Ishikawa (cell line): Measurements from ENCODE around the gene ZSWIM3.

Experiments
- CEBPB ChIP-seq: IDR thresholded peaks from 2 replicates; pipeline ENCODE4 v1.6.1; 2012
- CREB1 ChIP-seq: IDR thresholded peaks from 2 replicates; pipeline ENCODE4 v1.6.1; 2012; ENCODE audit warnings: low read depth
- EP300 ChIP-seq: IDR thresholded peaks from 2 replicates; pipeline ENCODE4 v1.6.1; 2012; ENCODE audit warnings: borderline replicate concordance
- NFIC ChIP-seq: IDR thresholded peaks from 2 replicates; pipeline ENCODE4 v1.6.1; 2012
- RAD21 ChIP-seq: IDR thresholded peaks from 2 replicates; pipeline ENCODE4 v1.6.1; 2012; ENCODE audit warnings: low read depth
- TAF1 ChIP-seq: IDR thresholded peaks from 2 replicates; pipeline ENCODE4 v1.6.1; 2012; ENCODE audit warnings: low read depth, mild to moderate bottlenecking
- TEAD4 ChIP-seq: IDR thresholded peaks from 2 replicates; pipeline ENCODE4 v1.6.1; 2012
- YY1 ChIP-seq: IDR thresholded peaks from 2 replicates; pipeline ENCODE4 v1.6.1; 2012; ENCODE audit warnings: low read depth
- TF ChIP-seq, protein P1 (sequence below): IDR thresholded peaks from 2 replicates; pipeline ENCODE4 v1.6.1; 2012

DNA sequence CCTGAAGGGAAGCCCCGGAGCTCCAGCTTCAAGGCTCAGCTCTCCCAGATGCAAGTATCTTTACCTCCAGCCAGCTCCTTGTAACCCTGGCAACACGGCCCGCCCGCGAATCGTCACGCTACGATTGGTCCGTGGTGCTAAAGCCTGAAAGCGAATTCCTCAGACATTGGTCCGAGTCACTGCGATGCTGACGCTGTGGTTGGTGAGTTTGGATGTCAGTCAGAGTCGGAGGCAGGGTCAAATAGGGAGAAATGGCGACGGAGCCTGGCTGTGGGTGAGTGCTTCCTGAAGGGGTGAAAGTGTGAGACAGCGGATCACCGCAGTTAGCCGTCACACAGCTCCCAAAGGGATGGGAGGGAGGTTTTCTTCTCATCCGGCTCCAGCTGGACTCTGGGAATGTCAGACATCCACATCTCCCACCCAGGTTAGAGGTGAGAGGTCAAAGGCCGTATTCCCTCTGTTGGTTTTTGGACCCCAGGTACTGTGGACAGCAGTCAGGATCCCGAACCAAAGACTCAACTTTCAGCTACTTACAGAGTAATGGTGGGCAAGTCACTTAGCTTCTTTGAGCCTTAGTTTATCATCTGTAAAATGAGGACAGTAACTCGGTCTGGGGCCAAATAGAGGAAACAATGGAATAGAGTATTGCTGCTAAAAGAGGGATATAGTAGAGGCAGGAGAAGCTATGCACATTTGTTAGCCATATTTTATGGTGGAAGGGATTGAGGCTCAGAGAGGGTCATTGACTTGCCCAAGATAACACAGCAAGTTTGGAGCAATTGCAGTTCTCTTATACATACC, 23.8 kb downstream of the ZSWIM3 start, which contains the start of gene ZSWIM1:
- TF ChIP-seq RAD21 (no peak), EP300 (no peak), CEBPB (no peak), CREB1 (peak; percentile 16; the same call in 1 of the 2 replicates), TAF1 (peak; percentile 94), YY1 (peak; percentile 93), NFIC (no peak), TEAD4 (no peak)
- TF ChIP-seq, protein P1, sequence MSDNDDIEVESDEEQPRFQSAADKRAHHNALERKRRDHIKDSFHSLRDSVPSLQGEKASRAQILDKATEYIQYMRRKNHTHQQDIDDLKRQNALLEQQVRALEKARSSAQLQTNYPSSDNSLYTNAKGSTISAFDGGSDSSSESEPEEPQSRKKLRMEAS: no peak
